ENCODE data around the gene AGAP2.

The AGAP2 gene

GRCh38 chr12:57753756-57754337 lies 15.3 kb upstream of the AGAP2 start:
- no peak for DNase-seq (ENCODE audit: low read depth)

GRCh38 chr12:57752668-57753000 lies 14.1 kb upstream of the AGAP2 start:
- no peak for DNase-seq (ENCODE audit: low read depth)

- DNase-seq (ENCODE audit: low read depth) = peak; percentile 97
Measured at GRCh38 chr12:57751788-57752667, 13.5 kb upstream of the AGAP2 start, which contains the start of gene CDK4. Gene CDK4 (minus strand): TSS chr12:57752310. CDS start chr12:57751717, 593 bp downstream.

- no peak for DNase-seq (ENCODE audit: low read depth)
Measured at GRCh38 chr12:57751432-57751787, 12.9 kb upstream of the AGAP2 start.

GRCh38 chr12:57750561-57751431 lies 12.3 kb upstream of the AGAP2 start:
- no peak for DNase-seq (ENCODE audit: low read depth)

GRCh38 chr12:57749061-57749460 lies 10.5 kb upstream of the AGAP2 start:
- DNase-seq (ENCODE audit: low read depth) = no peak

GRCh38 chr12:57746025-57746424 lies 7.5 kb upstream of the AGAP2 start:
- no peak for DNase-seq (ENCODE audit: low read depth)

- no peak for DNase-seq (ENCODE audit: low read depth)
Measured at GRCh38 chr12:57745485-57745881, 6.9 kb upstream of the AGAP2 start.

- peak; percentile 93 for DNase-seq (ENCODE audit: low read depth)
Measured at GRCh38 chr12:57744777-57745484, 6.4 kb upstream of the AGAP2 start, which contains the start of gene TSPAN31. Gene TSPAN31 (plus strand): TSS chr12:57745039. CDS start chr12:57745155, 116 bp downstream.

- DNase-seq (ENCODE audit: low read depth) = peak; percentile 51
Measured at GRCh38 chr12:57744194-57744776, 5.7 kb upstream of the AGAP2 start.

- DNase-seq (ENCODE audit: low read depth) = no peak
Measured at GRCh38 chr12:57743769-57744168, 5.2 kb upstream of the AGAP2 start.

GRCh38 chr12:57741844-57742738 lies 3.5 kb upstream of the AGAP2 start:
- peak; percentile 72 for DNase-seq (ENCODE audit: low read depth)

- no peak for DNase-seq (ENCODE audit: low read depth)
Measured at GRCh38 chr12:57741413-57741789, 2.9 kb upstream of the AGAP2 start.

GRCh38 chr12:57740656-57741412 lies 2.3 kb upstream of the AGAP2 start:
- peak; percentile 70 for DNase-seq (ENCODE audit: low read depth)

- no peak for DNase-seq (ENCODE audit: low read depth)
Measured at GRCh38 chr12:57739914-57740538, 1.5 kb upstream of the AGAP2 start.

- DNase-seq (ENCODE audit: low read depth) = no peak
Measured at GRCh38 chr12:57739387-57739786, 845 bp upstream of the AGAP2 start.

- no peak for DNase-seq (ENCODE audit: low read depth)
Measured at GRCh38 chr12:57737467-57738460, 778 bp downstream of the AGAP2 start.

Data from stimulated activated CD4-positive, alpha-beta T cell treated with anti-CD3 and anti-CD28 coated beads, Interleukin-2, amount 100 ng/mL, for 4 hours (primary cell).